H1 (cell line): Measurements from ENCODE around the gene MACROH2A1. TPM values are rescaled to one million over a fixed set of nuclear protein-coding genes. Genes with fewer than 3 reads are reported as not detected.
A peak's percentile ranks its signal among the peaks of the same experiment; 100 is the strongest.

ENCODE experiments used
- CTCF ChIA-PET: fragments of 300-600 bp; sonication (Branson Sonifier 250); formaldehyde crosslinking; loops from one replicate; lab custom pipeline; 2021; ENCODE audit not compliant: partially characterized antibody; lab: Charles Lee
- POLR2A ChIA-PET: fragments of 300-600 bp; sonication (Branson Sonifier 250); formaldehyde crosslinking; loops from one replicate; lab custom pipeline; 2021; ENCODE audit warnings: inconsistent platforms; ENCODE audit not compliant: partially characterized antibody; lab: Charles Lee
- DNase-seq, 2 experiments: peaks; one replicate each; pipeline versions ENCODE4 v3.0.0 to v3.0.0-alpha.2; 2010 to 2022; ENCODE audit warnings: low spot score in 2 of 2, low read depth in 1 of 2, mixed read lengths in 1 of 2
- FAIRE-seq: peaks from 2 replicates; lab custom pipeline; 2011; peaks lifted over from hg19 to GRCh38; lab: Jason Lieb, UNC
- H2AFZ ChIP-seq: 2 replicates; pipeline ENCODE4 v1.8.1; 2012; ENCODE audit warnings: low read length, inconsistent platforms
- H2AK5ac ChIP-seq: 2 replicates; pipeline ENCODE4 v1.6.1; 2013; ENCODE audit warnings: low read depth, low read length
- H2BK120ac ChIP-seq: replicated peaks from 2 replicates; pipeline ENCODE3; 2013; ENCODE audit warnings: low read depth, low read length, inconsistent platforms
- H2BK12ac ChIP-seq: 2 replicates; pipeline ENCODE4 v1.6.1; 2013; ENCODE audit warnings: low read depth, low read length
- H2BK15ac ChIP-seq: 2 replicates; pipeline ENCODE4 v1.6.1; 2013; ENCODE audit warnings: low read length
- H2BK20ac ChIP-seq: 2 replicates; pipeline ENCODE4 v1.6.1; 2013; ENCODE audit warnings: low read length
- H2BK5ac ChIP-seq: 2 replicates; pipeline ENCODE4 v1.6.1; 2013; ENCODE audit warnings: low read depth, low read length
- H3K14ac ChIP-seq: 2 replicates; pipeline ENCODE4 v1.6.1; 2013; ENCODE audit warnings: inconsistent platforms; ENCODE audit not compliant: insufficient read length
- H3K18ac ChIP-seq: 2 replicates; pipeline ENCODE4 v1.6.1; 2013; ENCODE audit warnings: low read length; ENCODE audit errors: extremely low read depth
- H3K23ac ChIP-seq: 2 replicates; pipeline ENCODE4 v1.6.1; 2013; ENCODE audit warnings: inconsistent platforms; ENCODE audit not compliant: insufficient read length
- H3K23me2 ChIP-seq: 2 replicates; pipeline ENCODE4 v1.6.1; 2013; ENCODE audit warnings: low read depth, low read length
- H3K27ac ChIP-seq: 2 replicates; pipeline ENCODE4 v1.6.1; 2011; ENCODE audit warnings: low read depth, low read length, inconsistent platforms
- H3K27me3 ChIP-seq, 4 experiments: replicated peaks in 1 of 4; 1 replicate in 1 of 4; 2 replicates in 3 of 4; pipeline versions ENCODE4 v1.6.1 to v1.8.1; 2011 to 2013; ENCODE audit warnings: low read length in 3 of 4, mild to moderate bottlenecking in 3 of 4, inconsistent platforms in 2 of 4, mixed read lengths in 2 of 4, moderate library complexity in 1 of 4; ENCODE audit not compliant: control insufficient read depth in 3 of 4, insufficient read depth in 3 of 4; ENCODE audit errors: extremely low read depth in 1 of 4
- H3K36me3 ChIP-seq, 4 experiments: 2 replicates each; pipeline versions ENCODE4 v1.6.1 to v1.8.1; 2011 to 2013; ENCODE audit warnings: mild to moderate bottlenecking in 4 of 4, low read length in 3 of 4, moderate library complexity in 2 of 4, control low read depth in 1 of 4, inconsistent platforms in 1 of 4; ENCODE audit not compliant: insufficient read depth in 4 of 4, control insufficient read depth in 2 of 4
- H3K4ac ChIP-seq: replicated peaks from 2 replicates; pipeline ENCODE3; 2013; ENCODE audit warnings: low read length, low read depth, mixed read lengths, inconsistent platforms; ENCODE audit not compliant: insufficient read length
- H3K4me1 ChIP-seq, 4 experiments: replicated peaks in 1 of 4; 1 replicate in 1 of 4; 2 replicates in 3 of 4; pipeline versions ENCODE4 v1.6.1 to v1.8.1; 2011 to 2013; ENCODE audit warnings: low read length in 3 of 4, inconsistent platforms in 2 of 4, mixed read lengths in 1 of 4; ENCODE audit not compliant: insufficient read depth in 4 of 4, control insufficient read depth in 3 of 4
- H3K4me2 ChIP-seq, 2 experiments: 2 replicates each; pipeline versions ENCODE4 v1.6.1 to v1.8.1; 2011 to 2013; ENCODE audit warnings: low read depth in 2 of 2, low read length in 2 of 2, control low read depth in 1 of 2, inconsistent platforms in 1 of 2, mild to moderate bottlenecking in 1 of 2; ENCODE audit not compliant: insufficient read depth in 1 of 2
- H3K4me3 ChIP-seq, 4 experiments: fragments of 200-600, 300-600 bp in 1 of 4; sonication (generic), shearing (Covaris generic), sonication (Bioruptor Twin) in 1 of 4; 2 replicates each; pipeline versions ENCODE4 v1.5.1 to v1.8.1; 2011 to 2016; ENCODE audit warnings: low read length in 4 of 4, low read depth in 3 of 4, control low read depth in 2 of 4, inconsistent platforms in 2 of 4, mild to moderate bottlenecking in 2 of 4, mixed read lengths in 1 of 4, moderate library complexity in 1 of 4; ENCODE audit not compliant: insufficient read depth in 2 of 4; ENCODE audit errors: extremely low read depth in 1 of 4
- H3K56ac ChIP-seq: replicated peaks from 2 replicates; pipeline ENCODE3; 2013; ENCODE audit warnings: low read depth, mild to moderate bottlenecking, mixed read lengths, low read length, inconsistent platforms; ENCODE audit not compliant: insufficient read length
- H3K79me1 ChIP-seq: 2 replicates; pipeline ENCODE4 v1.6.1; 2013; ENCODE audit warnings: low read depth, low read length, control low read depth
- H3K79me2 ChIP-seq, 2 experiments: 2 replicates each; pipeline versions ENCODE4 v1.6.1 to v1.8.1; 2012 to 2013; ENCODE audit warnings: low read length in 2 of 2, mild to moderate bottlenecking in 2 of 2, inconsistent platforms in 1 of 2; ENCODE audit not compliant: insufficient read depth in 2 of 2, control insufficient read depth in 1 of 2
- H3K9ac ChIP-seq, 4 experiments: replicated peaks in 1 of 4; 1 replicate in 1 of 4; 2 replicates in 3 of 4; pipeline versions ENCODE4 v1.6.1 to v1.8.1; 2011 to 2013; ENCODE audit warnings: low read depth in 3 of 4, low read length in 3 of 4, control low read depth in 2 of 4, mild to moderate bottlenecking in 2 of 4, moderate library complexity in 2 of 4, inconsistent platforms in 1 of 4; ENCODE audit errors: extremely low read depth in 1 of 4
- H3K9me3 ChIP-seq, 2 experiments: 2 replicates each; pipeline versions ENCODE4 v1.6.1 to v1.8.1; 2012 to 2013; ENCODE audit warnings: mild to moderate bottlenecking in 2 of 2, moderate library complexity in 2 of 2, control low read depth in 1 of 2, inconsistent platforms in 1 of 2, low read depth in 1 of 2, low read length in 1 of 2, mixed read lengths in 1 of 2; ENCODE audit not compliant: insufficient read depth in 2 of 2
- H4K20me1 ChIP-seq, 2 experiments: replicated peaks in 1 of 2; 2 replicates each; pipeline versions ENCODE3 to v1.8.1; 2011 to 2013; ENCODE audit warnings: inconsistent platforms in 2 of 2, low read length in 2 of 2, mild to moderate bottlenecking in 1 of 2; ENCODE audit not compliant: insufficient read depth in 2 of 2, control insufficient read depth in 1 of 2
- H4K5ac ChIP-seq: 2 replicates; pipeline ENCODE4 v1.6.1; 2013; ENCODE audit warnings: low read length, low read depth, mixed read lengths, inconsistent platforms; ENCODE audit not compliant: insufficient read length
- H4K8ac ChIP-seq: 2 replicates; pipeline ENCODE4 v1.8.0; 2013; ENCODE audit warnings: mild to moderate bottlenecking, moderate library complexity, low read length, inconsistent platforms; ENCODE audit not compliant: insufficient read depth; ENCODE audit errors: extremely low read depth
- H4K91ac ChIP-seq: replicated peaks from 2 replicates; pipeline ENCODE3; 2013; ENCODE audit warnings: low read length, mixed read lengths, inconsistent platforms; ENCODE audit not compliant: insufficient read length
- ATF3 ChIP-seq: IDR thresholded peaks from 2 replicates; pipeline ENCODE4 v1.6.1; 2011; ENCODE audit warnings: low read depth, mild to moderate bottlenecking, low read length; ENCODE audit not compliant: insufficient read depth
- BCL11A ChIP-seq, 2 experiments: IDR thresholded peaks; one replicate each; pipeline ENCODE4 v1.6.1; 2011; ENCODE audit warnings: low read depth in 2 of 2, low read length in 2 of 2, mild to moderate bottlenecking in 2 of 2
- CBX8 ChIP-seq: fragments of 300-800, 300-1000 bp; sonication (generic); IDR thresholded peaks from 2 replicates; pipeline ENCODE4 v1.7.1; 2016; ENCODE audit warnings: low read depth, low read length, borderline replicate concordance
- HDAC6 ChIP-seq: IDR thresholded peaks from one replicate; pipeline ENCODE4 v1.7.1; 2012; ENCODE audit warnings: low read depth, mild to moderate bottlenecking, inconsistent platforms, low read length, moderate library complexity
- NRF1 ChIP-seq: IDR thresholded peaks from 2 replicates; pipeline ENCODE4 v1.6.1; 2011; ENCODE audit warnings: mild to moderate bottlenecking, low read depth, low read length, improper control_type of control experiment
- PHF8 ChIP-seq: fragments of 200-600 bp; sonication (generic); conservative IDR thresholded peaks from 2 replicates; pipeline ENCODE4 v1.7.1; 2012; ENCODE audit warnings: low read depth, mild to moderate bottlenecking, inconsistent platforms, low read length, moderate library complexity
- RBBP5 ChIP-seq: IDR thresholded peaks from 2 replicates; pipeline ENCODE4 v1.7.1; 2012; ENCODE audit warnings: low read depth, mild to moderate bottlenecking, inconsistent platforms, low read length, moderate library complexity, borderline replicate concordance
- RNF2 ChIP-seq: fragments of 200-900, 300-1000 bp; sonication (generic); IDR thresholded peaks from 2 replicates; pipeline ENCODE4 v1.7.1; 2016; ENCODE audit warnings: borderline replicate concordance, low read depth, mild to moderate bottlenecking, antibody characterized with exemption, low read length; ENCODE audit not compliant: poor library complexity, severe bottlenecking; ENCODE audit errors: missing control alignments
- RXRA ChIP-seq: IDR thresholded peaks from 2 replicates; pipeline ENCODE4 v1.6.1; 2011; ENCODE audit warnings: low read depth, mild to moderate bottlenecking, low read length, moderate library complexity; ENCODE audit not compliant: insufficient read depth
- SIX5 ChIP-seq: IDR thresholded peaks from 2 replicates; pipeline ENCODE4 v1.6.1; 2011; ENCODE audit warnings: mild to moderate bottlenecking, low read depth, low read length
- SP1 ChIP-seq: IDR thresholded peaks from 2 replicates; pipeline ENCODE4 v1.6.1; 2011; ENCODE audit warnings: low read depth, low read length
- SP4 ChIP-seq: IDR thresholded peaks from 2 replicates; pipeline ENCODE4 v1.6.1; 2012; ENCODE audit warnings: low read length, inconsistent platforms
- TAF1 ChIP-seq: IDR thresholded peaks from 2 replicates; pipeline ENCODE4 v1.6.1; 2011; ENCODE audit warnings: mild to moderate bottlenecking, low read depth, low read length
- WGBS, 2 experiments: shearing (Covaris generic) in 1 of 2; methylation state at CpG; one replicate each; pipeline versions ENCODE4 v1.1.6 to v1.1.7; 2013 to 2015; ENCODE audit warnings: low lambda C conversion rate in 2 of 2, mixed read lengths in 2 of 2, inconsistent platforms in 1 of 2, low coverage in 1 of 2, missing lambda C conversion rate in 1 of 2; ENCODE audit not compliant: insufficient replicate concordance in 2 of 2, insufficient coverage in 1 of 2, insufficient read length in 1 of 2; ENCODE audit errors: extremely low coverage in 1 of 2, missing lambda C conversion rate in 1 of 2; 5-methylcytosine and 5-hydroxymethylcytosine counted together
- polyA plus RNA-seq, 7 experiments: library from polyadenylated mRNA; depleted of rRNA in 3 of 7; stranded (reverse) in 5 of 7; unstranded in 2 of 7; fragments of >200 nt in 5 of 7; fragments of 200-250 nt in 2 of 7; gene quantifications; 1 replicate in 5 of 7; 2 replicates in 1 of 7; 4 replicates in 1 of 7; pipeline versions ENCODE4 v1.2.1 to v1.2.3, GENCODE V29; 2011 to 2013; ENCODE audit warnings: missing spikeins in 2 of 7, mixed read lengths in 2 of 7
- total RNA-seq: library from RNA; stranded (reverse); fragmentation: NEBNext Ultra II Directional; extraction: Animal tissue kit (Norgen Biotek cat#: 25700); gene quantifications from 2 replicates; pipeline ENCODE4 v1.2.1, GENCODE V29; 2021

The MACROH2A1 gene
- total and polyA plus RNA-seq, 2 of the 8 experiments (the other 6 are each of a cell fraction or from before 2014, with no cell fraction given): 60.0 to 92.3 TPM

- no peak overlapping the region for H3K56ac ChIP-seq
- H3K79me1 ChIP-seq: no peaks in the 10 kb centered on the region
- H3K27me3 ChIP-seq: peaks cover 0 to 7% (median under 1%) of the 10 kb centered on the region in 4 experiments; a peak in 2 of 7 replicates
- H2AK5ac ChIP-seq: no peak overlapping the region
- CTCF ChIA-PET: no interaction called here
- no peak overlapping the region for H3K4ac ChIP-seq
- peaks cover 0 to 11% (median 2%) of the 10 kb centered on the region in 4 experiments; a peak in 3 of 7 replicates for H3K4me1 ChIP-seq
- H2BK15ac ChIP-seq: no peak overlapping the region
- no peak overlapping the region for H3K27ac ChIP-seq
- no peaks in the 10 kb centered on the region for H3K36me3 ChIP-seq
- no peaks in the 10 kb centered on the region for H4K20me1 ChIP-seq
- DNase-seq (no peak), FAIRE-seq (no peak)
- no peaks in the 10 kb centered on the region for H3K79me2 ChIP-seq
- H3K9ac ChIP-seq: no peak overlapping the region
- H3K14ac ChIP-seq: no peak overlapping the region
- H3K18ac ChIP-seq: no peak overlapping the region
- H2BK5ac ChIP-seq: no peak overlapping the region
- H2BK120ac ChIP-seq: no peak overlapping the region
- H4K5ac ChIP-seq: no peak overlapping the region
- no peak overlapping the region for H3K4me3 ChIP-seq
- H3K23ac ChIP-seq: no peak overlapping the region
- POLR2A ChIA-PET: no interaction called here
- H2BK20ac ChIP-seq: no peak overlapping the region
- no peak overlapping the region for H2BK12ac ChIP-seq
- H4K91ac ChIP-seq: no peak overlapping the region
- WGBS, 2 experiments: 91% methylated on average over 6 of the region's 6 CpGs; no CpG with 5 or more reads in 1 of the 2 experiments
- H4K8ac ChIP-seq: no peak overlapping the region
- H3K23me2 ChIP-seq: no peaks in the 10 kb centered on the region; the same call in 1 of the 2 replicates
- H3K4me2 ChIP-seq: no peak overlapping the region
- 0 out of 2 replicates have a peak overlapping the region, but pooled peaks have one; percentile 13 for H2AFZ ChIP-seq
- H3K9me3 ChIP-seq: no peaks in the 10 kb centered on the region
- no peak for TF ChIP-seq SP1
- no peak for TF ChIP-seq ATF3
- no peak for TF ChIP-seq HDAC6
- no peak for TF ChIP-seq RXRA
- TF ChIP-seq RBBP5: no peak
- no peak for TF ChIP-seq SP4
- TF ChIP-seq PHF8: no peak
- no peak for TF ChIP-seq SIX5
- TF ChIP-seq RNF2: no peak
- no peak for TF ChIP-seq TAF1
- TF ChIP-seq NRF1: no peak
- TF ChIP-seq CBX8: no peak
- no peak for TF ChIP-seq BCL11A (IDR thresholded peaks at IDR 0.05; ENCODE audit: low read depth in 2 of 2, low read length in 2 of 2)
These were observed 95.4 kb downstream of the MACROH2A1 start for GRCh38 chr5:135303582-135304173.
